ENCODE measurements around the gene BAZ1A. TPM values are rescaled to one million over a fixed set of nuclear protein-coding genes. Genes with fewer than 3 reads are reported as not detected.
"Not testable (repeated sequence)": the region's sequence is repeated elsewhere in the genome, so short reads cannot be mapped to it uniquely, and the experiment has no call there.

The BAZ1A gene
- total RNA-seq, 1 donor from 2014 or later: 26.7 TPM

- no peak for TF ChIP-seq CTCF (IDR thresholded peaks at IDR 0.05)
- Mint-ChIP-seq H3K36me3 (ENCODE audit: unreplicated experiment) (peaks cover 6% of the 10 kb centered on the region), H3K4me3 (ENCODE audit: unreplicated experiment) (no peak overlapping the region), H3K27ac (ENCODE audit: unreplicated experiment) (no peak overlapping the region), H3K9me3 (ENCODE audit: unreplicated experiment) (no peaks in the 10 kb centered on the region), H3K27me3 (ENCODE audit: unreplicated experiment) (no peaks in the 10 kb centered on the region), H3K4me1 (ENCODE audit: unreplicated experiment) (peaks cover 6% of the 10 kb centered on the region)
- DNase-seq (ENCODE audit: extremely low spot score, unreplicated experiment): no peak
Measured at GRCh38 chr14:34749408-34749807, 125.8 kb downstream of the BAZ1A start.

GRCh38 chr14:34742270-34743115 is 132.7 kb downstream of the BAZ1A start:
- no peak overlapping the region for H3K27ac Mint-ChIP-seq (ENCODE audit: unreplicated experiment)
- no peak overlapping the region for H3K4me3 Mint-ChIP-seq (ENCODE audit: unreplicated experiment)

GRCh38 chr14:34741840-34742239 is 133.3 kb downstream of the BAZ1A start:
- DNase-seq (ENCODE audit: extremely low spot score, unreplicated experiment): no peak
- no peak for TF ChIP-seq CTCF (IDR thresholded peaks at IDR 0.05)
- H3K9me3 Mint-ChIP-seq (ENCODE audit: unreplicated experiment): peaks cover 15% of the 10 kb centered on the region
- H3K27ac Mint-ChIP-seq (ENCODE audit: unreplicated experiment): no peak overlapping the region
- no peaks in the 10 kb centered on the region for H3K27me3 Mint-ChIP-seq (ENCODE audit: unreplicated experiment)
- H3K4me1 Mint-ChIP-seq (ENCODE audit: unreplicated experiment): peaks cover 2% of the 10 kb centered on the region
- H3K4me3 Mint-ChIP-seq (ENCODE audit: unreplicated experiment): no peak overlapping the region
- no peaks in the 10 kb centered on the region for H3K36me3 Mint-ChIP-seq (ENCODE audit: unreplicated experiment)

More at GRCh38 chr14:34742270-34743115, 132.7 kb downstream of the BAZ1A start:
- Mint-ChIP-seq H3K27me3 (ENCODE audit: unreplicated experiment) (no peaks in the 10 kb centered on the region), H3K36me3 (ENCODE audit: unreplicated experiment) (no peaks in the 10 kb centered on the region), H3K9me3 (ENCODE audit: unreplicated experiment) (peaks cover 15% of the 10 kb centered on the region), H3K4me1 (ENCODE audit: unreplicated experiment) (peaks cover 2% of the 10 kb centered on the region)
- DNase-seq (ENCODE audit: extremely low spot score, unreplicated experiment): no peak
- no peak for TF ChIP-seq CTCF (IDR thresholded peaks at IDR 0.05)

GRCh38 chr14:34740139-34740538 is 135.0 kb downstream of the BAZ1A start:
- not testable (repeated sequence) for H3K27me3 Mint-ChIP-seq (ENCODE audit: unreplicated experiment); H3K27ac Mint-ChIP-seq (ENCODE audit: unreplicated experiment); H3K36me3 Mint-ChIP-seq (ENCODE audit: unreplicated experiment); H3K4me1 Mint-ChIP-seq (ENCODE audit: unreplicated experiment); H3K4me3 Mint-ChIP-seq (ENCODE audit: unreplicated experiment); DNase-seq (ENCODE audit: extremely low spot score, unreplicated experiment)
- H3K9me3 Mint-ChIP-seq (ENCODE audit: unreplicated experiment): peaks cover 15% of the 10 kb centered on the region

- H3K9me3 Mint-ChIP-seq (ENCODE audit: unreplicated experiment): peaks cover 15% of the 10 kb centered on the region
- not testable (repeated sequence) for H3K27ac Mint-ChIP-seq (ENCODE audit: unreplicated experiment); H3K27me3 Mint-ChIP-seq (ENCODE audit: unreplicated experiment); DNase-seq (ENCODE audit: extremely low spot score, unreplicated experiment); H3K4me3 Mint-ChIP-seq (ENCODE audit: unreplicated experiment); H3K36me3 Mint-ChIP-seq (ENCODE audit: unreplicated experiment)
- peaks cover 11% of the 10 kb centered on the region for H3K4me1 Mint-ChIP-seq (ENCODE audit: unreplicated experiment)
Measured at GRCh38 chr14:34737079-34737478, 138.1 kb downstream of the BAZ1A start.

- Mint-ChIP-seq H3K27ac (ENCODE audit: unreplicated experiment) (no peak overlapping the region), H3K4me3 (ENCODE audit: unreplicated experiment) (no peak overlapping the region), H3K4me1 (ENCODE audit: unreplicated experiment) (peaks cover 9% of the 10 kb centered on the region), H3K36me3 (ENCODE audit: unreplicated experiment) (no peaks in the 10 kb centered on the region), H3K9me3 (ENCODE audit: unreplicated experiment) (peaks cover under 1% of the 10 kb centered on the region), H3K27me3 (ENCODE audit: unreplicated experiment) (no peaks in the 10 kb centered on the region)
- TF ChIP-seq CTCF (IDR thresholded peaks at IDR 0.05): no peak
- DNase-seq (ENCODE audit: extremely low spot score, unreplicated experiment): no peak
Measured at GRCh38 chr14:34733245-34733644, 141.9 kb downstream of the BAZ1A start.
